DMS79 treated with DMSO at 0.1 percent for 48 hours (cell line): ENCODE measurements around the gene ICAM3.
A peak's percentile ranks its signal among the peaks of the same experiment; 100 is the strongest.
"Not testable (repeated sequence)": the region's sequence is repeated elsewhere in the genome, so short reads cannot be mapped to it uniquely, and the experiment has no call there.

Experiments used
- DNase-seq: peaks from one replicate; lab custom pipeline; 2025; lab: John Stamatoyannopoulos, UW

The ICAM3 gene

GRCh38 chr19:10339380-10339960, at the start of gene ICAM3:
Gene ICAM3 (minus strand): TSS chr19:10339624. CDS start chr19:10339614, 10 bp downstream.
- DNase-seq = no peak

GRCh38 chr19:10388957-10389356, 49.5 kb upstream of the ICAM3 start:
- DNase-seq = peak; percentile 83

- DNase-seq = no peak
These were observed 45.2 kb upstream of the ICAM3 start for GRCh38 chr19:10384580-10384979.

- DNase-seq = not testable (repeated sequence)
These were observed 43.7 kb upstream of the ICAM3 start for GRCh38 chr19:10383223-10383499.

- DNase-seq = peak; percentile 99
These were observed 41.1 kb upstream of the ICAM3 start, which contains the start of gene TYK2 for GRCh38 chr19:10380313-10381102. Gene TYK2 (minus strand): TSS chr19:10380572. CDS start chr19:10378406, 2,166 bp downstream.

GRCh38 chr19:10379880-10380312, 40.5 kb upstream of the ICAM3 start:
- DNase-seq = no peak

GRCh38 chr19:10378124-10378523, 38.7 kb upstream of the ICAM3 start:
- no peak for DNase-seq

- not testable (repeated sequence) for DNase-seq
These were observed 37.8 kb upstream of the ICAM3 start for GRCh38 chr19:10377140-10377640.

- no peak for DNase-seq
These were observed 35.5 kb upstream of the ICAM3 start for GRCh38 chr19:10374931-10375330.

- no peak for DNase-seq
These were observed 33.3 kb upstream of the ICAM3 start for GRCh38 chr19:10372690-10373089.

GRCh38 chr19:10368101-10368803, 28.8 kb upstream of the ICAM3 start:
- no peak for DNase-seq

GRCh38 chr19:10366950-10367512, 27.6 kb upstream of the ICAM3 start:
- DNase-seq = not testable (repeated sequence)

GRCh38 chr19:10365518-10365917, 26.1 kb upstream of the ICAM3 start:
- DNase-seq = no peak

GRCh38 chr19:10364644-10365043, 25.2 kb upstream of the ICAM3 start:
- DNase-seq = no peak

- no peak for DNase-seq
These were observed 24.4 kb upstream of the ICAM3 start for GRCh38 chr19:10363789-10364281.

- DNase-seq = no peak
These were observed 22.8 kb upstream of the ICAM3 start for GRCh38 chr19:10362259-10362658.

GRCh38 chr19:10361569-10362011, 22.2 kb upstream of the ICAM3 start:
- DNase-seq = no peak

GRCh38 chr19:10356431-10356830, 17.0 kb upstream of the ICAM3 start:
- DNase-seq = no peak

- DNase-seq = no peak
These were observed 14.5 kb upstream of the ICAM3 start for GRCh38 chr19:10353793-10354391.

GRCh38 chr19:10352764-10353671, 13.6 kb upstream of the ICAM3 start:
- DNase-seq = no peak

GRCh38 chr19:10346509-10346908, 7.1 kb upstream of the ICAM3 start:
- DNase-seq = no peak
